H9 (cell line): ENCODE results near the gene FBXW9. TPM values are rescaled to one million over a fixed set of nuclear protein-coding genes. Genes with fewer than 3 reads are reported as not detected.

Experiments
- DNase-seq: peaks from one replicate; pipeline ENCODE4 v3.0.0-alpha.2; 2017
- H2AFZ ChIP-seq: one replicate; pipeline ENCODE4 v1.6.1; 2013; ENCODE audit warnings: mild to moderate bottlenecking, low read length, control low read depth, moderate library complexity
- H2AK5ac ChIP-seq: 2 replicates; pipeline ENCODE4 v1.6.1; 2013; ENCODE audit warnings: low read length, control low read depth, mixed read lengths; ENCODE audit not compliant: insufficient read length
- H2BK120ac ChIP-seq: one replicate; pipeline ENCODE4 v1.6.1; 2013; ENCODE audit warnings: low read depth, mild to moderate bottlenecking, low read length, control low read depth, inconsistent platforms; ENCODE audit not compliant: poor library complexity, severe bottlenecking
- H2BK12ac ChIP-seq: 2 replicates; pipeline ENCODE4 v1.6.1; 2013; ENCODE audit warnings: low read length, control low read depth, mixed read lengths, low read depth; ENCODE audit not compliant: insufficient read length
- H2BK15ac ChIP-seq: 2 replicates; pipeline ENCODE4 v1.6.1; 2013; ENCODE audit warnings: low read depth, low read length, control low read depth
- H2BK20ac ChIP-seq: one replicate; pipeline ENCODE4 v1.6.1; 2013; ENCODE audit warnings: low read depth, mild to moderate bottlenecking, low read length, control low read depth, inconsistent platforms; ENCODE audit not compliant: poor library complexity, severe bottlenecking
- H2BK5ac ChIP-seq: 2 replicates; pipeline ENCODE4 v1.6.1; 2013; ENCODE audit warnings: low read length, control low read depth, mixed read lengths; ENCODE audit not compliant: insufficient read length
- H3K14ac ChIP-seq: 2 replicates; pipeline ENCODE4 v1.6.1; 2013; ENCODE audit warnings: low read length, control low read depth; ENCODE audit not compliant: insufficient read depth
- H3K18ac ChIP-seq: 2 replicates; pipeline ENCODE4 v1.6.1; 2013; ENCODE audit warnings: low read depth, mild to moderate bottlenecking, mixed read lengths, low read length, control low read depth; ENCODE audit not compliant: insufficient read length
- H3K23ac ChIP-seq: 2 replicates; pipeline ENCODE4 v1.6.1; 2013; ENCODE audit warnings: low read length, control low read depth, mixed read lengths, low read depth; ENCODE audit not compliant: insufficient read length
- H3K23me2 ChIP-seq: 2 replicates; pipeline ENCODE4 v1.6.1; 2013; ENCODE audit warnings: low read depth, mild to moderate bottlenecking, mixed read lengths, low read length, control low read depth; ENCODE audit not compliant: insufficient read length, poor library complexity, severe bottlenecking
- H3K27ac ChIP-seq: 2 replicates; pipeline ENCODE4 v1.5.1; 2013; ENCODE audit warnings: low read length, control low read depth, mixed read lengths, low read depth; ENCODE audit not compliant: insufficient read length
- H3K27me3 ChIP-seq: 2 replicates; pipeline ENCODE4 v1.6.1; 2013; ENCODE audit warnings: low read length, control low read depth, inconsistent platforms; ENCODE audit not compliant: insufficient read depth
- H3K4ac ChIP-seq: 2 replicates; pipeline ENCODE4 v1.6.1; 2013; ENCODE audit warnings: low read depth, mild to moderate bottlenecking, control low read depth, inconsistent platforms, low read length, moderate library complexity
- H3K4me1 ChIP-seq: 2 replicates; pipeline ENCODE4 v1.6.1; 2013; ENCODE audit warnings: low read length, control low read depth, inconsistent platforms; ENCODE audit not compliant: insufficient read depth
- H3K4me2 ChIP-seq: 2 replicates; pipeline ENCODE4 v1.6.1; 2013; ENCODE audit warnings: low read length, control low read depth, mixed read lengths; ENCODE audit not compliant: insufficient read length, insufficient read depth
- H3K56ac ChIP-seq: 2 replicates; pipeline ENCODE4 v1.6.1; 2013; ENCODE audit warnings: low read depth, mild to moderate bottlenecking, mixed read lengths, low read length, control low read depth; ENCODE audit not compliant: insufficient read length
- H3K79me1 ChIP-seq: 2 replicates; pipeline ENCODE4 v1.6.1; 2013; ENCODE audit warnings: low read depth, mild to moderate bottlenecking, moderate library complexity, low read length, control low read depth, inconsistent platforms; ENCODE audit not compliant: insufficient read depth, poor library complexity, severe bottlenecking
- H3K79me2 ChIP-seq: 2 replicates; pipeline ENCODE4 v1.6.1; 2013; ENCODE audit warnings: low read length, control low read depth, inconsistent platforms; ENCODE audit not compliant: insufficient read depth
- H3K9ac ChIP-seq: 2 replicates; pipeline ENCODE4 v1.6.1; 2013; ENCODE audit warnings: low read length, control low read depth, mixed read lengths; ENCODE audit not compliant: insufficient read length; ENCODE audit errors: extremely low read depth
- H3K9me3 ChIP-seq: one replicate; pipeline ENCODE4 v1.6.1; 2013; ENCODE audit warnings: low read depth, low read length, inconsistent platforms; ENCODE audit not compliant: control insufficient read depth
- H3T11ph ChIP-seq: one replicate; pipeline ENCODE4 v1.6.1; 2013; ENCODE audit warnings: mild to moderate bottlenecking, low read length, control low read depth, inconsistent platforms
- H4K20me1 ChIP-seq: one replicate; pipeline ENCODE4 v1.6.1; 2013; ENCODE audit not compliant: control insufficient read depth, insufficient read length, insufficient read depth
- H4K5ac ChIP-seq: 2 replicates; pipeline ENCODE4 v1.6.1; 2013; ENCODE audit warnings: low read depth, mild to moderate bottlenecking, mixed read lengths, low read length, control low read depth; ENCODE audit not compliant: insufficient read length
- H4K8ac ChIP-seq: replicated peaks from 2 replicates; pipeline ENCODE4 v1.6.1; 2013; ENCODE audit warnings: low read length, control low read depth, mixed read lengths, low read depth; ENCODE audit not compliant: insufficient read length
- H4K91ac ChIP-seq: 2 replicates; pipeline ENCODE4 v1.6.1; 2013; ENCODE audit warnings: low read depth, mild to moderate bottlenecking, moderate library complexity, mixed read lengths, low read length, control low read depth; ENCODE audit not compliant: insufficient read length
- H3K27ac Mint-ChIP-seq, 3 experiments: 2 replicates in 2 of 3; 3 replicates in 1 of 3; pipeline ENCODE4 v1.8.0; 2020 to 2021; ENCODE audit warnings: mixed read lengths in 3 of 3, mild to moderate bottlenecking in 1 of 3, moderate library complexity in 1 of 3
- H3K27me3 Mint-ChIP-seq: 2 replicates; pipeline ENCODE4 v1.8.0; 2021; ENCODE audit warnings: low read depth, mild to moderate bottlenecking, moderate library complexity, mixed read lengths
- H3K36me3 Mint-ChIP-seq, 3 experiments: 2 replicates in 2 of 3; 3 replicates in 1 of 3; pipeline ENCODE4 v1.8.0; 2020 to 2021; ENCODE audit warnings: low read depth in 3 of 3, mixed read lengths in 3 of 3; ENCODE audit not compliant: insufficient read depth in 1 of 3
- H3K4me1 Mint-ChIP-seq, 2 experiments: 2 replicates each; pipeline ENCODE4 v1.8.0; 2020; ENCODE audit warnings: mixed read lengths in 2 of 2
- H3K4me3 Mint-ChIP-seq, 2 experiments: 2 replicates in 1 of 2; 3 replicates in 1 of 2; pipeline ENCODE4 v1.8.0; 2020 to 2021; ENCODE audit warnings: mild to moderate bottlenecking in 2 of 2, mixed read lengths in 2 of 2, moderate library complexity in 1 of 2
- H3K9me3 Mint-ChIP-seq, 2 experiments: 2 replicates in 1 of 2; 3 replicates in 1 of 2; pipeline ENCODE4 v1.8.0; 2020; ENCODE audit warnings: mild to moderate bottlenecking in 2 of 2, mixed read lengths in 2 of 2, moderate library complexity in 1 of 2
- CTCF ChIP-seq: fragments of 200-600 bp; sonication (generic); conservative IDR thresholded peaks from 3 replicates; pipeline ENCODE4 v1.8.0; 2021; ENCODE audit warnings: antibody characterized with exemption, mild to moderate bottlenecking
- WGBS: extraction: QIAGEN DNeasy Blood & Tissue Kit; methylation state at CpG from one replicate; pipeline ENCODE4 v1.1.7; 2013; ENCODE audit warnings: missing lambda C conversion rate, low lambda C conversion rate, mixed read lengths; ENCODE audit not compliant: insufficient read length; ENCODE audit errors: extremely low coverage; 5-methylcytosine and 5-hydroxymethylcytosine counted together
- total RNA-seq: library from RNA; stranded (reverse); gene quantifications from 2 replicates; pipeline ENCODE4 v1.2.1, GENCODE V29; 2021

FBXW9 gene
- total RNA-seq, 1 experiment from 2014 or later, result 11.7 TPM

GRCh38 chr19:12708641-12709040, 12.2 kb upstream of the FBXW9 start:
- Histone ChIP-seq H4K8ac (no peak overlapping the region), H3K56ac (no peak overlapping the region), H2BK120ac (no peak overlapping the region), H4K91ac (no peak overlapping the region), H3K27ac (no peak overlapping the region), H3T11ph (no peak overlapping the region), H3K23me2 (no peaks in the 10 kb centered on the region), H2BK20ac (no peak overlapping the region), H3K9me3 (no peaks in the 10 kb centered on the region), H3K4me2 (no peak overlapping the region), H3K14ac (no peak overlapping the region), H2AFZ (no peak overlapping the region), H3K4me1 (no peaks in the 10 kb centered on the region), H2AK5ac (no peak overlapping the region), H3K79me1 (no peaks in the 10 kb centered on the region), H3K18ac (no peak overlapping the region), H2BK15ac (no peak overlapping the region), H2BK5ac (no peak overlapping the region), H3K27me3 (no peaks in the 10 kb centered on the region), H3K79me2 (no peaks in the 10 kb centered on the region), H3K23ac (no peak overlapping the region), H3K9ac (no peak overlapping the region), H4K5ac (no peak overlapping the region), H3K4ac (no peak overlapping the region), H4K20me1 (no peaks in the 10 kb centered on the region), H2BK12ac (no peak overlapping the region)
- Mint-ChIP-seq H3K27ac (no peak overlapping the region), H3K4me1 (peaks cover 0 to 2% of the 10 kb centered on the region in 2 experiments; a peak in 2 of 4 replicates), H3K36me3 (peaks cover 52 to 87% (median 78%) of the 10 kb centered on the region in 3 experiments), H3K9me3 (no peaks in the 10 kb centered on the region), H3K4me3 (no peak overlapping the region), H3K27me3 (no peaks in the 10 kb centered on the region)
- no peak for DNase-seq
- TF ChIP-seq CTCF, result no peak
- no CpG with 5 or more reads among the region's 8 CpGs for WGBS
